WI38 (cell line): ENCODE data around the gene WDR77.

Experiments
- H3K4me3 ChIP-seq: 2 replicates; pipeline ENCODE4 v1.5.1; 2011; ENCODE audit warnings: low read depth, mild to moderate bottlenecking, control low read depth, low read length
- TF ChIP-seq, protein P1 (sequence below): IDR thresholded peaks from 2 replicates; pipeline ENCODE4 v1.5.1; 2012; ENCODE audit warnings: low read depth, mild to moderate bottlenecking, control low read depth, low read length

WDR77 gene

DNA sequence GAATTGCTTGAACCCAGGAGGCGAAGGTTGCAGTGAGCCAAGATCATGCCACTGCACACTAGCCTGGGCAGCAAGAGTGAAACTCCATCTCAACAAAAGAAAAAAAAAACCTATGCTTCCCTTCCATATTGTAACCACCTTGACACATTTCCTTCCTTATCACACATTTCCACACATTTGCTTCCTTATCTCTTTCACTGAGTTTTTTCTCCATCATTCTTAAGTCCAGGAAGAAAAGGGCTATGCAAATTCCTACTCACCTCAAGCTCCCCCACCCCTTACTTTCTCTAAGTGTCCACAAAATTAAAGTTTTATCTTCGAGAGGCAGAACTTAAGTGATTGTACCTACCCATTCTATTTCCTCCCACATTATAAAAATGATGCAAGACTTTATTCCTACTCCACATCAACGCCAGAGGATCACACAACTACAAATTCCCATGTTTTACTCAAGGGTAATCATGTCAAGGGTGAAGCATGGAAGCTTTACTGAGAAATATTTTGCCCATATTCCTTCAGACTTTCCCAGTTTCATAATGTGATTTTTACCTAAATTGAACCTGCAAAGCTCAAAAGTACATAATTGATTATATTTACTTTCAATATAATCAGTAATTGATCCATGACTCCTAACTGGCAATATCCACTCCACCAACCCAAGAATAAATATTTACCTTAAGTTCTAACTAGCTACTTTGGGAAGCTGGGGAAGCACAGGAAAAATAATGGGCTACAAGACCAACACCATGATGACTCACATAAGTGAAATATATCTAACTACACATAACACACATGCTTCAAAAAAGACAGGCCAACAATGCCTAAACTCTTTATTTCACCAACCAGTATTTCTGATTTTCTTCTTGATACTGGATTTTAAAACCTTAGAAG lies 9.3 kb downstream of the WDR77 start:
- no peak overlapping the region for H3K4me3 ChIP-seq
- TF ChIP-seq, protein P1, sequence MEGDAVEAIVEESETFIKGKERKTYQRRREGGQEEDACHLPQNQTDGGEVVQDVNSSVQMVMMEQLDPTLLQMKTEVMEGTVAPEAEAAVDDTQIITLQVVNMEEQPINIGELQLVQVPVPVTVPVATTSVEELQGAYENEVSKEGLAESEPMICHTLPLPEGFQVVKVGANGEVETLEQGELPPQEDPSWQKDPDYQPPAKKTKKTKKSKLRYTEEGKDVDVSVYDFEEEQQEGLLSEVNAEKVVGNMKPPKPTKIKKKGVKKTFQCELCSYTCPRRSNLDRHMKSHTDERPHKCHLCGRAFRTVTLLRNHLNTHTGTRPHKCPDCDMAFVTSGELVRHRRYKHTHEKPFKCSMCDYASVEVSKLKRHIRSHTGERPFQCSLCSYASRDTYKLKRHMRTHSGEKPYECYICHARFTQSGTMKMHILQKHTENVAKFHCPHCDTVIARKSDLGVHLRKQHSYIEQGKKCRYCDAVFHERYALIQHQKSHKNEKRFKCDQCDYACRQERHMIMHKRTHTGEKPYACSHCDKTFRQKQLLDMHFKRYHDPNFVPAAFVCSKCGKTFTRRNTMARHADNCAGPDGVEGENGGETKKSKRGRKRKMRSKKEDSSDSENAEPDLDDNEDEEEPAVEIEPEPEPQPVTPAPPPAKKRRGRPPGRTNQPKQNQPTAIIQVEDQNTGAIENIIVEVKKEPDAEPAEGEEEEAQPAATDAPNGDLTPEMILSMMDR = no peak

- TF ChIP-seq, protein P1 = no peak
- no peak overlapping the region for H3K4me3 ChIP-seq
These were observed 12.3 kb downstream of the WDR77 start for GRCh38 chr1:111436726-111437125.

DNA sequence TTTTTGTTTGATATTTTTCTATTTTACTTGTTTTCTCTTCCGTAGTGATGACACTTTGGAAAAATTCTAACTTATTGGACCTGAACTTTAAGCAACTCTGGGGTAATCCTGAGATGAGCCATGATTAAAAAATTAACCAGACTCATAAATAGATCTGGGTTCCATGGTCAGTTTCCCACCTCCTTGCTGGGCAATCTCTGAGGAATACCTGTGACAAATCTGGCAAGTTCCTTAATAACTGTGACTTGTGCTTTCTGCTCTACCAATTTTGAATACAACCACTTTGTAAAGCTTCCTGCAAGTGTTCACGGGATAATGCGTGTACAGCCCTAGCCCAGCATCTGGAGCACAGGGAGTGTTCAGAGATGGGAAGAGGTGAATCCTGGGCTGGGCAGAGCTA lies 24.8 kb downstream of the WDR77 start:
- no peak overlapping the region for H3K4me3 ChIP-seq
- TF ChIP-seq, protein P1 = no peak

DNA sequence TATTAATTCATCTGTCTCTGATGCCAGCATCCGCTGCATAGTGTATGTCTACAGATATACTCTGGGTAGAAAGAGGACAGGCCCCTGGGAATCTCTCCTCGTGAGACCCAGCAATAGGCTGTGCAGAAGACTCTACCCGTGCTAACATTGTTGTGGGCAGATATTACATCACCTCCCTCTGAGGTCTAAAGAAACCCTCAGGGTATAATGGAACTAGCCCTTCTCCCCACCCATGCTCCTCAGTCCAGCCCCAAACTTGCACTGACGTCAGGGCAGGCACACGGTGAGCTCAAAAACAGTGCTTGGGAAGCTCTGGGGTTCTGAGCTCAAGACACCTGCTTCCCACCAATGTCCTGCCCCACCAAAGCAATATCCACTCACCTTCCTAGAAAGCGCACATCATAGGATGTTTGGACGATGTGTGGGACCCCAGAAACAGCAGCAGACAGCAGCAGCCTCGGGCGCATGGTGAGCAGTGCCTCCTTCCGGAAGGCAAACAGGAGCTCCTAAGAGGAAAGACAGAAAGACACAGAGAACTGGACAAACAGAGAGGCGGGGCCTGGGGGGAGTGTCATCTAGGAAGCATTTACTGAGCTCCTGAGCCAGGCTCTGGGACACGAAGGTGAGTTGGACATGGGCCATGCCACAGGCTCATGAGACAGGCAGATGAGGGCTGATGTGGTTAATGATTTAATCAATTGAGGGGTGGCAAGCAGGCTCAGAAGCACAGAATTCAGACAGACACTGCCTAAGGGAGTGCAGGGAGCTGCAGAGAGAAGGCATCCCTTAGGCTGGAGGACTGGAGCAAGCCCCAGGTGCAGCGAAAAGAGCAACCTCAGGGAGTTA lies 26.3 kb downstream of the WDR77 start:
- TF ChIP-seq, protein P1 = no peak

GRCh38 chr1:111420377-111420776 lies 28.7 kb downstream of the WDR77 start:
- TF ChIP-seq, protein P1 = no peak

More for the DNA sequence above, 26.3 kb downstream of the WDR77 start:
- H3K4me3 ChIP-seq = no peak overlapping the region

GRCh38 chr1:111419037-111419436 lies 30.0 kb downstream of the WDR77 start:
- TF ChIP-seq, protein P1 = no peak
- H3K4me3 ChIP-seq = no peak overlapping the region

More at GRCh38 chr1:111420377-111420776, 28.7 kb downstream of the WDR77 start:
- no peak overlapping the region for H3K4me3 ChIP-seq
